ENCODE results near the gene ZNF581. TPM values are rescaled to one million over a fixed set of nuclear protein-coding genes. Genes with fewer than 3 reads are reported as not detected.

The ZNF581 gene
- total RNA-seq, 3 donors from 2014 or later (not counting 1 experiment from before 2014, with no cell fraction given) = 15.4 to 21.9 (median 19.0) TPM

- H3K27me3 Mint-ChIP-seq (ENCODE audit: low read depth in 2 of 2) = no peaks in the 10 kb centered on the region
- WGBS (ENCODE audit: insufficient coverage) = 61% methylated on average over 11 of the region's 12 CpGs
- TF ChIP-seq CTCF (IDR thresholded peaks at IDR 0.05) = no peak
- Histone ChIP-seq H3K27ac (ENCODE audit: low read length) (peak overlapping the region; percentile 48), H3K36me3 (ENCODE audit: control insufficient read depth, insufficient read depth, low read length) (peaks cover 13% of the 10 kb centered on the region), H3K4me1 (ENCODE audit: control insufficient read depth, insufficient read depth, low read length) (peaks cover 69% of the 10 kb centered on the region), H3K4me3 (ENCODE audit: low read length) (peak overlapping the region; percentile 63), H3K27me3 (ENCODE audit: control insufficient read depth, insufficient read depth, low read length) (no peaks in the 10 kb centered on the region), H3K9me3 (ENCODE audit: control insufficient read depth, insufficient read depth, low read length) (no peaks in the 10 kb centered on the region)
- ATAC-seq (no peak), DNase-seq (no peak)
- H3K4me1 Mint-ChIP-seq = peaks cover 33 to 57% of the 10 kb centered on the region in 2 donors
- intact Hi-C loops (cut with micrococcal nuclease) = loop anchor here (5.0 kb wide), 1 partner anchor 37 kb away; the partner anchor contains the start of gene ZNF865
- H3K9me3 Mint-ChIP-seq = no peaks in the 10 kb centered on the region
- H3K36me3 Mint-ChIP-seq = no peaks in the 10 kb centered on the region
- H3K27ac Mint-ChIP-seq = peak overlapping the region; percentile 80 to 96
- peak overlapping the region; percentile 96 for H3K4me3 Mint-ChIP-seq
Observed at GRCh38 chr19:55644191-55644833, 863 bp downstream of the ZNF581 start.

GRCh38 chr19:55644842-55645511 is 1.5 kb downstream of the ZNF581 start:
- Histone ChIP-seq H3K4me3 (ENCODE audit: low read length) (no peak overlapping the region), H3K4me1 (ENCODE audit: control insufficient read depth, insufficient read depth, low read length) (peaks cover 66% of the 10 kb centered on the region), H3K36me3 (ENCODE audit: control insufficient read depth, insufficient read depth, low read length) (peaks cover 13% of the 10 kb centered on the region), H3K9me3 (ENCODE audit: control insufficient read depth, insufficient read depth, low read length) (no peaks in the 10 kb centered on the region), H3K27ac (ENCODE audit: low read length) (no peak overlapping the region), H3K27me3 (ENCODE audit: control insufficient read depth, insufficient read depth, low read length) (no peaks in the 10 kb centered on the region)
- no peaks in the 10 kb centered on the region for H3K36me3 Mint-ChIP-seq
- 89% methylated on average over 28 of the region's 28 CpGs for WGBS (ENCODE audit: insufficient coverage)
- intact Hi-C loops (cut with micrococcal nuclease) = loop anchor here (5.0 kb wide), 1 partner anchor 38 kb away; the partner anchor contains the start of gene ZNF865
- peaks cover 33 to 58% of the 10 kb centered on the region in 2 donors for H3K4me1 Mint-ChIP-seq
- peaks cover 0 to 3% of the 10 kb centered on the region in 2 donors for H3K27me3 Mint-ChIP-seq (ENCODE audit: low read depth in 2 of 2)
- ATAC-seq = no peak
- peak overlapping the region; percentile 80 to 96 for H3K27ac Mint-ChIP-seq
- no peak for DNase-seq
- H3K9me3 Mint-ChIP-seq = no peaks in the 10 kb centered on the region
- no peak for TF ChIP-seq CTCF (IDR thresholded peaks at IDR 0.05)
- H3K4me3 Mint-ChIP-seq = peak overlapping the region; percentile 96

DNA sequence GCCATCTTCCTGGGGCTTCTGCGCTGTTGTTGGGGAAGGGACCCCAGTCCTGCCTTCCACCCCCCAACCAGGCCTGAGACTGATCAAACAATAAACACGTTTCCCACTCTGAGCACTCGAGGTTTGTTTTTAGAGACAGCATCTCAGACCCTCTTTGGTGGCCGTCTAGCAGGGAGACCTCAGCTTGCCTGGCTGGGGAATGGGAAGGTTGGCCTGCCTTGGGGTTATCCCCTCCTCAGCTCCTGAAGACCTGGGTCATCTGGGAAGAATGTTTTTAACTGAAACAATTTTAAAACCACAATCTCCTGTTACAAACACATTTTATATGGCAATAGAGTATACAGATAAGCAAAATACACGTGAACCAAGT is 2.0 kb downstream of the ZNF581 start:
- intact Hi-C loops (cut with micrococcal nuclease) = no loop called here
- Histone ChIP-seq H3K9me3 (ENCODE audit: control insufficient read depth, insufficient read depth, low read length) (no peaks in the 10 kb centered on the region), H3K36me3 (ENCODE audit: control insufficient read depth, insufficient read depth, low read length) (peaks cover 13% of the 10 kb centered on the region), H3K4me3 (ENCODE audit: low read length) (no peak overlapping the region), H3K27ac (ENCODE audit: low read length) (no peak overlapping the region), H3K27me3 (ENCODE audit: control insufficient read depth, insufficient read depth, low read length) (no peaks in the 10 kb centered on the region), H3K4me1 (ENCODE audit: control insufficient read depth, insufficient read depth, low read length) (peaks cover 61% of the 10 kb centered on the region)
- 90% methylated on average over 5 of the region's 5 CpGs for WGBS (ENCODE audit: insufficient coverage)
- Mint-ChIP-seq H3K27me3 (ENCODE audit: low read depth in 2 of 2) (peaks cover 0 to 3% of the 10 kb centered on the region in 2 donors), H3K4me3 (peak overlapping the region; percentile 42), H3K4me1 (peaks cover 27 to 53% of the 10 kb centered on the region in 2 donors), H3K36me3 (no peaks in the 10 kb centered on the region), H3K9me3 (no peaks in the 10 kb centered on the region), H3K27ac (no peak overlapping the region)
- DNase-seq (no peak), ATAC-seq (no peak)
- TF ChIP-seq CTCF (IDR thresholded peaks at IDR 0.05) = no peak

Measured in natural killer cell (primary cell).